Fibroblast of skin of left quadriceps (primary cell): ENCODE measurements around the gene SCP2D1.
A peak's percentile ranks its signal among the peaks of the same experiment; 100 is the strongest.

Experiments
- DNase-seq, 2 experiments: peaks; one replicate each; pipeline ENCODE4 v3.0.0-alpha.2; 2013; ENCODE audit warnings: low read depth in 2 of 2

Gene SCP2D1

DNA sequence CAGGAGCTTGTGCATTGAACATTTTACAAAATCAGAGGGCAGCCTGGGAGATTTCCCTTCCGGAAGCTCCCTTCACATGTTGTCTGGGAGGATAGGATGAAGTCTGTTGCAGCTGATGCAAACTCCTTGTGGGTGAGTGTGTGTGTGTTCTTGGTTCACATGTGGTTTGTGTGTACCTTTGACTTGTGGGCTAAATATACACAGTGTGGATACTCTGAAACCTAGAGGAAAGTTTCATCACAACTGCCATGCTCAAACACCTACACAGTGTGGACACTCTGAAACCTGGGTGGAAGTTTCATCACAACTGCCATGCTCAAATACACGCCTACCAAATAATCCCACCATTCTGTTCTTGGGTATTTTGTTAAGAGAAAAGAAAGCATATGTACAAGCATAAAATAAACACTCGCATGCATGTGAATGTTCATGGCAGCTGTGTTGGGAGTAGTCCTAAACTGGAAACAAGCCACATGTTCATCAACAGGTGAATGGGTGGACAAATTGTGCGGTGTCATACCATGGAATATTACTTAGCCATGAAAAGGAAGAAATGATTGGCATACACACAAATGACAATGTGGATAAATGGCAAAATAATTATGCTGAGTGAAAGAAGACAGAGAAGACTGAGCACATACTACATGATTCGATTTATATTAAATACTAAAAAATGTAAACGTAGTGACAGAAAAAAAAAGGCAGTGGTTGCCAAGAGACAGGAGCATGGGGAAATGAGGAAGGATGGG is 1.8 kb downstream of the SCP2D1 start:
- DNase-seq: no peak

DNA sequence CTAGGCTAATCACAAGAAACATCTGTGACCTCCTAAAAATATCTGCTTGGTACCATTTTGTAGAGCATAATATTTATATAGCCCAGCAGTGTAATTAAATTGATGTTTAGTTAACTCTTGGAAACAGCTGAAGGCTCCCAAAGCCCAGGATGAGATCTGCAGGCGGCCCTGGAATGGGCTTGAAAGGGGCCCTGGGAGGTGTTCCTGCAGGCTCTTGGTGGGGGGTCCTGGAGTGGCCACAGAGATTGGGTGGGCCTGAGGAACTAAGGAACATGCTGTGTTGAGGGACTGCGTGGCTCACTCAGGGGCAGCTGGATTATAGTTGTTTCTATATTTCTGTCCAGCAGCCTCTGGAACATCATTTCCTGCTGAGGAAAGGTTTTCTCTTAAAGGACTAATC is 9.2 kb downstream of the SCP2D1 start:
- no peak for DNase-seq

DNA sequence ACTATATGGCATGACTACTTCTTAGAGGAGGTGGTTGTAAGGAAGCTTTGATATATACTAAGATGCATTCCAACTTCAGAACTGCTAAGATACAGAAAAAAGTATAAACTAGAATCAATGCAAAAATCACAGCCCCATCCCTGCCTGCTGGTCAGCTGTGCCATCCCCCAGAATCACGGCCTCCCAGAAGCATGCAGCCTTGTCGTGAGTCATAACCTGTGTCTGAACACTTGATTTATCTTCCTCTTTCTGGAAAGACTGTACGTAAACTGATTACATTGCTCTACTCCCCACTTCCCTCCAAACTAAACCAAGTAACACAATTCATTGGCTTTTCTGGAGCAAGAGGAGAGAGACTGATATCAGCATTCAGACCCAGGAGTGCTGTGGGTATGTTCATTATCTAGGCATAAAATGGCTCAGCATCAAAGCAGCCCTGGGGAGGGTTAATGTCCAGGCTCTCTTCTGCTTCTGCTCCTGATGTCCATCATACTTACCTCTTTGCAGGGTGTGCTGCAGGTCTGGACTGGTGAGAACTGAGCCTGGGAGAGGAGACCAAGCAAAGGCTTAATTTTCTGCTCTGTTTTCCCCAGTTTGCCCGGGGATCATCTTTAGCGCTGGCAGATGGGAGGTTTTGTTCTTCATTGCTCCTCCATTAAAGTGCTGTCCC is 18.4 kb downstream of the SCP2D1 start:
- DNase-seq: peak in 1 of 2 experiments; percentile 8

DNA sequence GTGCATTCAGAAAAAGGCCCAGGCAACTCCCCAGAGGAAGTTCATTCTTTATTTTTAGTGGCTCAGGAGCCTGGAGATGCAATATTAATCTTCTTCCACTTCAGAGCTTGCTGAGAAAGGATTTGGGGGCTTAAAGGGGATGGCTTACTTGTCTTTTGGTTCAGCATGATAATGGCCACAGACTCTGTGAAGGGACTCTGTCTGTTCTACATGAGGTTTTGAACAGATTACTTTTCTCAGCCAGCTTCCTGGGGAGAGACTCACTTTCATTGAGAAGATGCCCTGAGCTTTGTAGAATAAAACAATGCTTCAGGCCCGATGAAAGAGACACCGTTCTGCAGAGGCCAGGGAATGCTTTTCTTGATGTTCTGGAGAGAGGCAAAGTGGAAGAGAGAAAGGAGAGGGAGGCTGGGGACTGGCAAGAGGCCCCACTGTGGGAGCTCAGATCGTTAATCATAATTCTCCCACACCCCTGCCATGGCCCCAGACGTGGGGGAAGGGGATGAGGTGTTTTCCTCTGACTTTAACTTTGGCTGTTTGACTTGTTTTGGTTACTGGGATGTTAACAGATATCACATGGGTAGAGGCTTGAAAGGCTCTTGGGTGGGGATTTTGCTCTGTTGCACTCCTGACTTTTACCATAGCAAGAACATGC is 19.1 kb downstream of the SCP2D1 start:
- DNase-seq: no peak

DNA sequence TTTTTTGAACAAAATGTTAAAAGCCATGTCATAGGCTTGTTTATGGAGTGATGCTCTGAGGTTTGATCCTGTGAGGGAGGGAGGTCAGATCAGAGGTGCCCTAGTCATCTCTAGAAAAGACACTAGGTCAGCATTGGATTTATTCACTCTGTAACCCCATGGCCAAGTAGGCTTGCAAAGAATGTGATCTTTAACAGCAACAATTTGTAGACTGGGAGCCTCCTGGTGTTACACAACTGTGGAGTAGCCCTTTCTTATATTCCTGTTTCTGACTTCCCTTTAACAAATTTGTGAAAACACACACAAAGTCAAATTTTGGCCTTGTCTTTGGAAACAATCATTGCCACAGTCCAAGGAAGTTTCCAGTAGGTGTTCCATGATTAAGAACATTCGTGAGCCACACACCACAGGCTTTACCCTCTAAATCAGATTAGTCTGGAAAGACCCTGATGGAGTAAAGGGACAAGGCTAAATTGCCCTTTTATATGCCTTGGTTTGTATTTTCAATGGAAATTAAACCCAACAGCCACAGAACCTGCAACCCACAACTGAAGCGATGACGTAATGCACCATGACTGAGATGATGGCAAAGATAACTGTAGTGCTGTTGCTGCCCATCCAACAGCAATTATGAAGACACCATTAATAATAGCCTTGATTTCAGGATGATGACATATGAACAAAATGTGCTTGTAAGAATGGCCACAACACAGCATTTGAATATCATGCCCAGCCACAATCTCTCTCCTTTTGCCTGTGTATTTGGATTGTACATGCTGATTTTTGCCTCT is 22.1 kb downstream of the SCP2D1 start:
- no peak for DNase-seq

DNA sequence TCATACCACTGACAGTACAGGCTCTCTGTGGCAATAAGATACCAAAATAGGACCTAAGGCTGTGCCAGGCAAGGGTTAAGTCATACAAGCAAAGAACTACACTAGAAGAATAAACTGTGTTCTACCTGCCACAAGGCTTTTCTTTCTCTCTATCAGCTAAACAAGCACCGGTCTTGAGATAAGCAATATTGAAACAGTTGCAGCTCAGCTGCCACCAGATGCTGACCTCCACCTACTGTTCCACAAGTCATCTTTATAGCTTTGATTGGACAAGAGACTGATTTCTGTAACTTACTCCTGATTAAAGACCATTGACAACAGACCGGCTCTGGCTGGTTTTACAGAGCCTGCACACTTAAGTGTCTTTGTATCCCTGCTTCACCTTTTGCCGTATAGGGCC is 24.1 kb downstream of the SCP2D1 start:
- no peak for DNase-seq

DNA sequence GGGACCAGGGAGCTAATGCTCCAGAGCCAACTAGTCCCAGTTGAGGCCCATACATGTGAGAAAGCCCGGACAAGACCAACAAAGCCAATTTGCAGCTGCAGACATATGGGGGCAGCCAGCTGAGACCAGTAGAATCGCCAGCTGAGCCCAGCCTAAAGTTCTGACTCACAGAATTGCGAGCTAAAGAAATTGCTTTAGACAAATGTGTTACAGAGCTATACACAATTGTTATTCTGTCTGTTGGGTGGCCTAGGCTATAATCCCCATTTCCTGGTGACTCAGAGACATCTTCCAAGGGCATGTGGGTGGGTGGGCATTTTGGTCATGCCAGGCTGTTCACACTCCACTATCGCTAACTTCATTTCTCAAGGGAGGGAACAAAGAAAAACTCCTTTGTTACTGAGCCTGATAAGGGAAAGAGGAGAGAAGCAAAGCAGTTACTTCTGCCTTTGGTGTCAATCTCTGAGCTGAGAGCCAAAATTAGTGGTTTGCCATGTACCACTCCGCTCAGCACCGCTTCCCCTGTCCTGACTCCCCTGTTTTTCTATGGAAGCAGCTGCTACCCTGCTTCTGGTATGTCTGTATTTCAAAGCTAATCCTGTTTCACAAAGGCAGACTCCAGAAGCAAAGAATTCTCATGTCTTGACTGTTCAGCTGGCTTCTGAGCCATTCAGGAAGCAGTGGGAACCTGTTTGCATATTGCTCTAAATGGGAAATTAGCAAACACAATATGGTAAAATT is 26.1 kb downstream of the SCP2D1 start:
- DNase-seq: no peak

DNA sequence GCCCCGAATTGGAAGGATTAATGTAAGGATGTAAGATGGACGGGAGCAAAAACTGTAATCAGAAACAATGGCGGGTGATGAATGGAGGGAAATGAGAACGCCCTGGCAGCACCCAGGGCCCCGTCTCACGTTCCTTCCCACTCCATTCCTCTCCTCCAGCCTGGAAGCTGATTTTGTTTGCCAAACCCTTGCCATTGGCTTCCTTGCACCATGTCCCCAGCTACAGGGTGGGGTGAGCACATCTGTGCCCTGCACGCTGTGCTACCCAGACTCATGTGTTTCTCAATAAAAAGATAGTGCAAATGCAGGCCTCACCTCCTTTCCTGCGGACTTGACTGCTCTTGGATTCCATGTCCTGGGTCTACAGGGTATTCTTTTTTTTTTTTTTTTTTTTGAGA is 26.7 kb downstream of the SCP2D1 start:
- no peak for DNase-seq

DNA sequence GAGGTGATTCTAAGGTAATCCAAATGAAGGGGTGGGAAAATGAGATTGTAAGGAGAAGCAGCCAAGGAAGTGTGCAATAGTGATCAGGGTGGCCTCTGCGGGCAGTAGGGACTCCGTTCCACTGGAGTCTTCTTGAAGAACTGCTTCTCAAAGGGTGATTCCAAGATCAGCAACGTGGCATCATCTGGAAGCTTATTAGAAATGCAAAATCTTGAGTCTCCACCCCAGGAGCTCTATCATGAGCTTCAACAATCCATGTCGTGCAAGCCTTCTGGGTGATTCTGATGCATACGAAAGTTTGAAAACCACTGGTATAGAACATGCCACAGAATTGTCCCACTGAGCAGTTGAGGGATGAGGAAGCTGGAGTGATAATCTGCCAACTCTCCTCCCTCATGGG is 31.4 kb downstream of the SCP2D1 start:
- DNase-seq: no peak

DNA sequence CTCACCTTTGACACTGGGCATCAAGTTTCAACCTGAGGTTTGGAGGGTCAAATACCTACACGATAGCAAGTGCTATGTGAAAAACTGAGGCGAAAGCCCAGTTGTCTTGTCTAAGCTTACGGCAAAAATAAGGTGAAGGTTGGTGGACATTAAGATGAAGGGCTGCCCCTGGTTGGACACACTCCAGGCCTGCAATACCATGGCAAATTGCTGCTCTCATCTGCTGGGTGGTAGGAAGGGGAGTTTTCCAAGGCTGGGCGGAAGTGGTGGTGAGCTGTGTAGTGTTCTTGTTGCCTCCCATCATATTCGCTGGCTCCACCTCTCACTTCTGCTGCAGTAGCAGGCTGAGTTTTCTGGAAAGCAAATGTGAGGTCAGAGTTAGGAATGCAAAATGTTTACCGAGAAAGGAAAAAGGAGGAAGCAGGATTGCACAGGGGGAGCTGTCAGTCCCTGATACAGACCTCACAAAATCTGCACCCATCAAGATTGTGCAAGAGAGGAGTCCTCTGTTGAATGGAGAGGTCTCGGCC is 33.7 kb downstream of the SCP2D1 start:
- no peak for DNase-seq

DNA sequence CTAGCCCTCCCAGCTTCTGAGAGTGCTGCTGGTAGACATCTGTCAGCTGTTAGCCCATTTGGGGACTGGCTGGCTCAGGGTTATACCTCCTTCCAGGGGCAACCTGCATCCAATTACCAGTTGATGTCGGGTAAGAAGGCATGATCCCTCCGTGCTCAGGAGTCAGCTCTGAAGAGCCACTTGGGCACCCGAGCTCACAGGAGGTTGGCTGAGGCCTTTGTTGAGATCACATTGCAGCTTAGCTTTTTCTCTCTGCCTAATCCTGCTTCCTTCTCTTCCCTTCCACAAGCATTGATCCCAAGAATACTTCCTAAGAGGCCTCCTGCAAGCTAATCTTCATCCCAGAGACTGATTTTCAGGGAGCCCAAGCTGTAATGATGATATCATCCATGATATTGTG is 35.5 kb downstream of the SCP2D1 start:
- DNase-seq: no peak

DNA sequence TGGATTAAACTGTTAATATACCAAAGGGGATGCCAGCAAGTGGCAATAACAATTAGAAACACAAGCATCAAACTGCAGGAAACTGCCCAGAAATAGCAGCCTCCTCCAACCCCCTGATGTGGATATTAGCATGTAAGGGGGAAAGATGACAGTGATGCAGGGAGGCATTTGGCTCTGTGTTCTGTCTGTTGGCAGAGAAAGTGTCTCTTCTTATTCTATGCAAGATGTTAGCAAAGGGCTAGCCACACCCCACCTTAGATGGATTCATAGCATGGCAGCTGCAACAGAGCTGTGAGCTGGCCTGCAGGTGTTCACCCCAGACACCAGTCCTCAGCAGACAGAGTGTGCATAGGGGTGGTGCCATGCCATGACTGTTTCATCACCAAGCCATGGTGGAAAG is 38.0 kb downstream of the SCP2D1 start:
- DNase-seq: no peak

DNA sequence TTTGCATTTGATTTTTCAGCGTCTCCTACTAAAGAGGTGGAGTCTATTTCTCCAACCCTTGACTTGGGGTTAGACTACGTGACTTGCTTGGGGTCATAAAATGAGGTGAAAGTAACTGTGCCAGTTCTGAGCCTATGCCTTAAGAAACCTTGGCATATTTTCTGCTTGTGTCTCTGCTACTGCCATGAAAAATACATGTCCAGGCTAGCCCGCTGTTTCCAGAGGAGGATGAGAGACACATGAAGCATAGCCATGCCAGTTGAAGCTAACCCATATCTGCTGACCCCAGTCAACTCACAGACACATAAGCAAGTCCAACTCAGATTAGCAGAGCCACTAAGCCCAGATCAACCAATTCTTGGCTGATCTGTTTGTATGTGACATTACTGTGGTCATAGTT is 38.7 kb downstream of the SCP2D1 start:
- no peak for DNase-seq

DNA sequence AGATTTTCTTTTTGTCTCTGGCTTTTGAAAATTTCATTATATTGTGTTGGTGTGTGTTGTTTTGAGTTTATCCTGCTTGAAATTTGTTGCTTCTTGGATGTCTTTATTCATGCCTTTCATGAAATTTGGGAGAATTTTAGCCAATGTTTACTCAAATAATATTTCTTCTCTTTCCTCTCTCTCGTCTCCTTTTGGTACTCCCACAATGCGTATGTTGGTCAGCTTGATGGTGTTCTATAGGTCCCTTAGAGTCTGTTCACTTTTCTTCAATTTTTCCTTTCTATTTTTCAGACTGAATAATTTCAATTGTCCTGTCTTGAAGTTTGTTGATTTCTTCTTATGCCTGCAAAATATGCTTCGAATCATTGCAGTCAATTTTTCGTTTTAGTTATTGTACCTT is 39.6 kb downstream of the SCP2D1 start:
- no peak for DNase-seq

DNA sequence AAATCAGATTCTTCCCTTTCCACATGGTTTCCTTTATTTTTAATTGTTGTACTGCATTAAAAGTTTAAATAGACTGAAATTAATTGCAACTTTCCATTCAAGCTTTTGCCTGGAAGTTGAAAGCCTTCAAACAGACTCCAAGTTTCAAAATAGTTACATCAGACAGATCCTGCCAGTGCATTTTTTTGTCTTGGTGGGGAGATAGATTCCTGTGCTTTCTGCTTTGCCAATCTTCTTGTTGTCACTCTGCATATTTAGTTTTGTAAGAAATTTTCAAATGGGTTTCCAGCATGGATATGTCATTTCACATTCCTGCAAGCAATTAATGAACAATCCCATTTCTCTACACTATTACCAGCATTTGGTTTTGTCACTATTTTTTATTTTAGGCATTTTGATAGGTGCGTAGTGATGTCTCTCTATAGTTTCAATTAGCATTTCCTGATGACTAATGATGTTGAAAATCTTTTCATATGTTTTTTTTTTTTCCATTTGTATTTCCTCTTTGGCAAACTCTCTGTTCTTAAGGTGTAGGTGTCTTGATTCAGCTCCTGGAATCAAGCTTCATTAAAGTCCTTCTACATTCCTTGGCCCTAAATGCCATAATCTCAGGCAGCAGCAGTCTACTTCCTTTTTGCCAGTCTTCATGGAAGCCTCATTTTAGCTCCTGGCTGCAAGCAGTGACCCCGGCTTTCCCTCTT is 40.5 kb downstream of the SCP2D1 start:
- no peak for DNase-seq

DNA sequence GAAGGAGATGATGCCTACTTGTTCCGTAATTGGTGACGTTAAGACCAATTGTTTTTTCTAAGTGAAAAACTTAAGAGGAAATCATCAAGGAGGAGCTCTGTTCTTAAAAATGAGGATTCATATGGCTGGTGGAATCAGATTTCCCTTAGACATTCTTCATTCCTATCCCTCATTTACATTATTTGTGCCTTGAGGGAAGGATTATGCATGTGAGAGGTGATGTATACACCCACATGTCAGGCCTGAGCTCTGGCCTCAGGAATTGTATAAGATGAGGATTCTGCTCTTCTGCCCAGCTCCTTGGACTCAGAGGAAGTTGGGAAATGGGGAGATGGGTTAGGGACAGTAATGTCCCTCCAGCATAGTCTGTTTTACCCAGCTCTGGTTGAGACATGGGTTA is 42.3 kb downstream of the SCP2D1 start:
- DNase-seq: no peak

DNA sequence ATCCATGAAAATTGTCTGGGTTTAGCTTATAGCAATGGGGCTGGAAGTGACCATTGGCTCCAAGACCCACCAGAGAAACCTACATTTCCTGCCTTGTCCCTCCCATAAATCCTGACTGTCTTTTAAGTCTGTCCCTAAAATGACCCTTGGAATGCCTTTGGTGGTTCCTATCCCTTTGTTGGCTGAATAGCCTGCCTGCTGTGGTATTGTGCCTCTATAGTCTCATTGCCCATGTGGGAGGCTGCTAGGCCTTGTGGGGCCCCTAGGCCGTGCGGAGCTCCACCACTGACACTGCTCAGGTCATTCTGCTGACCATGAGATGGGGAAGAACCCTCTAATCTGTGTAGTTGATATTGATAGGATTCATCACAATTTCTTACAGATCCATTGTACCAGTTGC is 43.3 kb downstream of the SCP2D1 start:
- DNase-seq: no peak

DNA sequence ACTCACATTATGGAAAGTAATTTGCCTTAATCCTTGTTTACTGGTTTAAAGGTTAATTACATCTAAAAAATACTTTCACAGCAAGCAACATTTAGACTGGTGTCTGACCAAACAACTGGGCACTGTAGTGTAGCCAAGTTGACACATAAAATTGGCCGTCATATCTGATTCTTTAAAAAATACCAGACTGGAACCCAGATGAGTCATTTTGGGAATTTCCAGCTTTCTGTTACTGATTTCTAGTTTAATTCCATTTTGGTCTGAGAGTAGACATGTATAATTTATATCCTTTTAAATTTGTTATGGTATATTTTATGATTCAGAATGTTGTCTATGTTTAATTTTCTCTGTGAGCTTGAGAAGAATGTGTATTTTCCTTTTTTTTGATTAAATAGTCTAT is 44.1 kb downstream of the SCP2D1 start:
- no peak for DNase-seq

DNA sequence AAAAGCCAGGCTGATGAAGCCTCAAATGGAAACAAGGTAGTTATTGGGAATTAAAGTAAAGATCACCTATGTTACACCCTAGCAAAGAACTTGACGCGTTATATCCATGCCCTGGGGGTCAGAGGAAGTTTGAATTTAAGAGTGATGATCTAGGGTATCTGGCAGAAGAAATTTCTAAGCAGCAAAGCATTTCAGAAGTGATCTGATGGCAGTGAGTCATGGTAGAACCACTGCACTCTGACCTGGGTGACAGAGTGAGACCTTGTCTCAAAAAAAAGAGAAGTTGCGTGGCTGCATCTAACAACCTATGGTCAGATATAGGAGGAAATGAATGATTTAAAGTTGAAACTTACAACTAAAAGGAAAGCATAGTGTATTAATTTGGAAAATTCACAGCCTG is 45.2 kb downstream of the SCP2D1 start:
- DNase-seq: no peak
